ENCODE measurements around the gene SEMA7A. TPM values are rescaled to one million over a fixed set of nuclear protein-coding genes. Genes with fewer than 3 reads are reported as not detected.

Gene SEMA7A
- total RNA-seq, 1 experiment from 2014 or later: 38.1 TPM

GRCh38 chr15:74405823-74406222 is 27.9 kb downstream of the SEMA7A start:
- POLR2A ChIA-PET: no interaction called here
- H3K27ac Mint-ChIP-seq (ENCODE audit: unreplicated experiment): peak overlapping the region; percentile 54

GRCh38 chr15:74403991-74404563 is 29.7 kb downstream of the SEMA7A start:
- Mint-ChIP-seq H3K27me3 (ENCODE audit: insufficient read depth, unreplicated experiment) (no peaks in the 10 kb centered on the region), H3K27ac (ENCODE audit: unreplicated experiment) (no peak overlapping the region), H3K4me1 (ENCODE audit: low read depth, unreplicated experiment) (peaks cover 21% of the 10 kb centered on the region), H3K9me3 (ENCODE audit: unreplicated experiment) (no peaks in the 10 kb centered on the region), H3K4me3 (ENCODE audit: unreplicated experiment) (no peak overlapping the region), H3K36me3 (ENCODE audit: insufficient read depth, unreplicated experiment) (no peaks in the 10 kb centered on the region)
- H3K4me3 ChIP-seq (ENCODE audit: low read depth, low read length): no peak overlapping the region
- intact Hi-C loops (cut with micrococcal nuclease; ENCODE audit: unreplicated experiment): no loop called here
- TF ChIP-seq CTCF (IDR thresholded peaks at IDR 0.05; ENCODE audit: insufficient read depth in 1 of 2, low read depth in 1 of 2, low read length in 1 of 2, severe bottlenecking in 1 of 2, unreplicated experiment in 1 of 2): no peak
- no peak for DNase-seq
- H3K27me3 ChIP-seq (replicated peaks; ENCODE audit: control insufficient read depth, insufficient read depth, low read length): no peaks in the 10 kb centered on the region
- BruUV-seq (replicated peaks): no TSS peak
- no peaks in the 10 kb centered on the region for H3K9me3 ChIP-seq
- ChIA-PET POLR2A (no interaction called here), CTCF (interaction anchor here (0.6 kb wide), 1 partner anchor 350 kb away, joined by 7 read pairs; no protein-coding TSS in a partner anchor)
- no peaks in the 10 kb centered on the region for H3K36me3 ChIP-seq (ENCODE audit: control insufficient read depth, insufficient read depth, low read length)
- H3K4me1 ChIP-seq: peaks cover 7% of the 10 kb centered on the region

More at GRCh38 chr15:74405823-74406222, 27.9 kb downstream of the SEMA7A start:
- no peak for DNase-seq
- TF ChIP-seq CTCF (IDR thresholded peaks at IDR 0.05; ENCODE audit: insufficient read depth in 1 of 2, low read depth in 1 of 2, low read length in 1 of 2, severe bottlenecking in 1 of 2, unreplicated experiment in 1 of 2): no peak
- Histone ChIP-seq H3K36me3 (ENCODE audit: control insufficient read depth, insufficient read depth, low read length) (no peaks in the 10 kb centered on the region; the same call in 1 of the 2 replicates), H3K4me3 (ENCODE audit: low read depth, low read length) (no peak overlapping the region), H3K4me1 (no peaks in the 10 kb centered on the region), H3K27me3 (replicated peaks; ENCODE audit: control insufficient read depth, insufficient read depth, low read length) (no peaks in the 10 kb centered on the region), H3K9me3 (no peaks in the 10 kb centered on the region)
- no TSS peak for BruUV-seq (replicated peaks)
- Mint-ChIP-seq H3K27me3 (ENCODE audit: insufficient read depth, unreplicated experiment) (no peaks in the 10 kb centered on the region), H3K9me3 (ENCODE audit: unreplicated experiment) (no peaks in the 10 kb centered on the region), H3K4me1 (ENCODE audit: low read depth, unreplicated experiment) (peaks cover 21% of the 10 kb centered on the region), H3K36me3 (ENCODE audit: insufficient read depth, unreplicated experiment) (peaks cover 8% of the 10 kb centered on the region), H3K4me3 (ENCODE audit: unreplicated experiment) (no peak overlapping the region)
- CTCF ChIA-PET: interaction anchor here (1.0 kb wide), 1 partner anchor 55 kb away, joined by 3 read pairs; the partner anchor contains the start of gene UBL7
- intact Hi-C loops (cut with micrococcal nuclease; ENCODE audit: unreplicated experiment): no loop called here

GRCh38 chr15:74403588-74403919 is 30.2 kb downstream of the SEMA7A start:
- H3K4me1 Mint-ChIP-seq (ENCODE audit: low read depth, unreplicated experiment): peaks cover 21% of the 10 kb centered on the region
- H3K9me3 Mint-ChIP-seq (ENCODE audit: unreplicated experiment): no peaks in the 10 kb centered on the region
- CTCF ChIA-PET: interaction anchor here (0.6 kb wide), 1 partner anchor 351 kb away, joined by 7 read pairs; no protein-coding TSS in a partner anchor
- no peaks in the 10 kb centered on the region for H3K36me3 ChIP-seq (ENCODE audit: control insufficient read depth, insufficient read depth, low read length)
- POLR2A ChIA-PET: no interaction called here
- no peaks in the 10 kb centered on the region for H3K27me3 ChIP-seq (replicated peaks; ENCODE audit: control insufficient read depth, insufficient read depth, low read length)
- no peak for TF ChIP-seq CTCF (IDR thresholded peaks at IDR 0.05; ENCODE audit: insufficient read depth in 1 of 2, low read depth in 1 of 2, low read length in 1 of 2, severe bottlenecking in 1 of 2, unreplicated experiment in 1 of 2)
- no peak overlapping the region for H3K27ac Mint-ChIP-seq (ENCODE audit: unreplicated experiment)
- H3K27me3 Mint-ChIP-seq (ENCODE audit: insufficient read depth, unreplicated experiment): no peaks in the 10 kb centered on the region
- no peak overlapping the region for H3K4me3 ChIP-seq (ENCODE audit: low read depth, low read length)
- no peaks in the 10 kb centered on the region for H3K36me3 Mint-ChIP-seq (ENCODE audit: insufficient read depth, unreplicated experiment)
- H3K4me3 Mint-ChIP-seq (ENCODE audit: unreplicated experiment): no peak overlapping the region
- H3K4me1 ChIP-seq: peaks cover 7% of the 10 kb centered on the region
- BruUV-seq (replicated peaks): no TSS peak
- intact Hi-C loops (cut with micrococcal nuclease; ENCODE audit: unreplicated experiment): no loop called here
- DNase-seq: no peak
- H3K9me3 ChIP-seq: no peaks in the 10 kb centered on the region

Data from Caco-2 (cell line).